Measurements from ENCODE around the gene C2orf42.
"Not testable (repeated sequence)": the region's sequence is repeated elsewhere in the genome, so short reads cannot be mapped to it uniquely, and the experiment has no call there.

Gene C2orf42

GRCh38 chr2:70102323-70102905 is 88.4 kb downstream of the C2orf42 start:
- not testable (repeated sequence) for DNase-seq (ENCODE audit: low spot score)

GRCh38 chr2:70101686-70102085 is 89.1 kb downstream of the C2orf42 start:
- not testable (repeated sequence) for DNase-seq (ENCODE audit: low spot score)

- no peak for DNase-seq (ENCODE audit: low spot score)
These were observed 89.6 kb downstream of the C2orf42 start for GRCh38 chr2:70101174-70101573.
